Measurements from ENCODE around the gene ANKS4B.

DNA sequence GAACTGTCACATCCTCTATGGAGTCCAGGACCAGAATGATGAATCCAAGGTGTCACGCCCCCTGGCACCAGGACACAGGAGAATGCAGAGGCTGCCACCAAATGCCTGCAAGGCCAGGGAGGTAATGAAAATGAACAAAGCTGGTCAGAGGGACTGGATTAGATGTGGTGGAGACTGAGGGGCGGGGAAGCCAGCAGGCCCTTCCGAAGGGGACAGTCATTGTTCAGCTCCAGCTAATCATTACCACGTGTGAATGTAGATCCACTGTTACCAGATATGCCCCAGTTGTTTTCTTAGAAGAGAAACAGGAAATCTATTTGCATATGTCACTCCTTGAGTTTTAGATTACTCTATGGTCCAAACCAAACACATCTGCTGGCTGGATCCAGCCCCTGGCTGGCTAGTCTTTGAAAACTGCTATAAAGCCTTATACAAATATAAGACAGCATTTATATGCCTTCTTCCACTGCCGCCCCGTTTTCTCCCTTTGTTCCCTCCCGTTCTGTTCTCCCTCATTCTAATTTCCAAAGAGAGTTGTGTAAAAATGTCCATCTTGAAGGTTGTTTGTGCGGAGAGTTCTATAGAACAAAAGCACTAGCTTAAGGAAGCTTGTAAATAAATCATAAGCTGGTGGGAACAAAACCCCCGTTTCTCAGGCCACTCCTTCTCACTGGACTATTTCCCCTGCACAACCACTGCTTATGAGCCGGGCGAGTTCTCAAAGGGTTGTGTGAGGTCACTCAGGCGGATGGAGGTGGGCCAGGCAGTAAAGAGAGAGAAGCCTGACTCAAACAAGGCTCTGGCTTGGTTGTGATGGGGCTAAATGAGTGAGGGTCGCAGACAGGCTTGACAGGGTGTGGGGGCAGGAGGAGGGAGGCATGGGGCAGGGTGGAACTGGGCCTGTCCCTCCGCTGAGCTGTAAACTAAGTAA, 30.4 kb downstream of the ANKS4B start:
- TF ChIP-seq, protein P1, sequence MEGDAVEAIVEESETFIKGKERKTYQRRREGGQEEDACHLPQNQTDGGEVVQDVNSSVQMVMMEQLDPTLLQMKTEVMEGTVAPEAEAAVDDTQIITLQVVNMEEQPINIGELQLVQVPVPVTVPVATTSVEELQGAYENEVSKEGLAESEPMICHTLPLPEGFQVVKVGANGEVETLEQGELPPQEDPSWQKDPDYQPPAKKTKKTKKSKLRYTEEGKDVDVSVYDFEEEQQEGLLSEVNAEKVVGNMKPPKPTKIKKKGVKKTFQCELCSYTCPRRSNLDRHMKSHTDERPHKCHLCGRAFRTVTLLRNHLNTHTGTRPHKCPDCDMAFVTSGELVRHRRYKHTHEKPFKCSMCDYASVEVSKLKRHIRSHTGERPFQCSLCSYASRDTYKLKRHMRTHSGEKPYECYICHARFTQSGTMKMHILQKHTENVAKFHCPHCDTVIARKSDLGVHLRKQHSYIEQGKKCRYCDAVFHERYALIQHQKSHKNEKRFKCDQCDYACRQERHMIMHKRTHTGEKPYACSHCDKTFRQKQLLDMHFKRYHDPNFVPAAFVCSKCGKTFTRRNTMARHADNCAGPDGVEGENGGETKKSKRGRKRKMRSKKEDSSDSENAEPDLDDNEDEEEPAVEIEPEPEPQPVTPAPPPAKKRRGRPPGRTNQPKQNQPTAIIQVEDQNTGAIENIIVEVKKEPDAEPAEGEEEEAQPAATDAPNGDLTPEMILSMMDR (IDR thresholded peaks at IDR 0.05), result no peak
- TF ChIP-seq, protein P2, sequence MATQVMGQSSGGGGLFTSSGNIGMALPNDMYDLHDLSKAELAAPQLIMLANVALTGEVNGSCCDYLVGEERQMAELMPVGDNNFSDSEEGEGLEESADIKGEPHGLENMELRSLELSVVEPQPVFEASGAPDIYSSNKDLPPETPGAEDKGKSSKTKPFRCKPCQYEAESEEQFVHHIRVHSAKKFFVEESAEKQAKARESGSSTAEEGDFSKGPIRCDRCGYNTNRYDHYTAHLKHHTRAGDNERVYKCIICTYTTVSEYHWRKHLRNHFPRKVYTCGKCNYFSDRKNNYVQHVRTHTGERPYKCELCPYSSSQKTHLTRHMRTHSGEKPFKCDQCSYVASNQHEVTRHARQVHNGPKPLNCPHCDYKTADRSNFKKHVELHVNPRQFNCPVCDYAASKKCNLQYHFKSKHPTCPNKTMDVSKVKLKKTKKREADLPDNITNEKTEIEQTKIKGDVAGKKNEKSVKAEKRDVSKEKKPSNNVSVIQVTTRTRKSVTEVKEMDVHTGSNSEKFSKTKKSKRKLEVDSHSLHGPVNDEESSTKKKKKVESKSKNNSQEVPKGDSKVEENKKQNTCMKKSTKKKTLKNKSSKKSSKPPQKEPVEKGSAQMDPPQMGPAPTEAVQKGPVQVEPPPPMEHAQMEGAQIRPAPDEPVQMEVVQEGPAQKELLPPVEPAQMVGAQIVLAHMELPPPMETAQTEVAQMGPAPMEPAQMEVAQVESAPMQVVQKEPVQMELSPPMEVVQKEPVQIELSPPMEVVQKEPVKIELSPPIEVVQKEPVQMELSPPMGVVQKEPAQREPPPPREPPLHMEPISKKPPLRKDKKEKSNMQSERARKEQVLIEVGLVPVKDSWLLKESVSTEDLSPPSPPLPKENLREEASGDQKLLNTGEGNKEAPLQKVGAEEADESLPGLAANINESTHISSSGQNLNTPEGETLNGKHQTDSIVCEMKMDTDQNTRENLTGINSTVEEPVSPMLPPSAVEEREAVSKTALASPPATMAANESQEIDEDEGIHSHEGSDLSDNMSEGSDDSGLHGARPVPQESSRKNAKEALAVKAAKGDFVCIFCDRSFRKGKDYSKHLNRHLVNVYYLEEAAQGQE (IDR thresholded peaks at IDR 0.05; ENCODE audit: insufficient read depth in 1 of 2, low read depth in 2 of 2, low read length in 1 of 2), result no peak
- TF ChIP-seq POLR2AphosphoS5 (IDR thresholded peaks at IDR 0.05; ENCODE audit: low read depth, low read length), result no peak
- no peak for TF ChIP-seq TCF7L2 (IDR thresholded peaks at IDR 0.05; ENCODE audit: low read depth, low read length)
- no peak for TF ChIP-seq SIN3A (IDR thresholded peaks at IDR 0.05; ENCODE audit: borderline replicate concordance, insufficient read depth, low read depth, low read length)
